KMS-11 (cell line): ENCODE data around the gene EPPIN.
"Not testable (repeated sequence)": the region's sequence is repeated elsewhere in the genome, so short reads cannot be mapped to it uniquely, and the experiment has no call there.

Source experiments
- H2AFZ ChIP-seq: fragments of 200-600 bp; sonication (generic); 2 replicates; pipeline ENCODE4 v1.6.1; 2016; ENCODE audit warnings: antibody characterized with exemption, mixed run types, low read depth
- H3K27ac ChIP-seq: fragments of 200-600 bp; sonication (generic); 2 replicates; pipeline ENCODE4 v1.6.1; 2016; ENCODE audit warnings: mild to moderate bottlenecking, mixed run types
- H3K27me3 ChIP-seq: fragments of 200-600 bp; sonication (generic); 2 replicates; pipeline ENCODE4 v1.6.1; 2017; ENCODE audit warnings: mild to moderate bottlenecking, low read depth, mixed run types, moderate library complexity; ENCODE audit not compliant: insufficient read depth
- H3K36me3 ChIP-seq: fragments of 200-600 bp; sonication (generic); 2 replicates; pipeline ENCODE4 v1.6.1; 2017; ENCODE audit warnings: mild to moderate bottlenecking, mixed run types; ENCODE audit not compliant: insufficient read depth
- H3K4me1 ChIP-seq: fragments of 200-600 bp; sonication (generic); 2 replicates; pipeline ENCODE4 v1.6.1; 2016; ENCODE audit warnings: mild to moderate bottlenecking, low read depth, mixed run types; ENCODE audit not compliant: poor library complexity, severe bottlenecking
- H3K4me2 ChIP-seq: fragments of 200-600 bp; sonication (generic); 2 replicates; pipeline ENCODE4 v1.7.0; 2016; ENCODE audit warnings: mild to moderate bottlenecking, mixed run types
- H3K4me3 ChIP-seq: fragments of 200-600 bp; sonication (generic); IDR thresholded peaks from 2 replicates; pipeline ENCODE4 v1.6.1; 2017; ENCODE audit warnings: low read depth, low read length, mixed read lengths; ENCODE audit not compliant: insufficient read depth
- H3K79me2 ChIP-seq: fragments of 200-600 bp; sonication (generic); 2 replicates; pipeline ENCODE4 v1.6.1; 2016; ENCODE audit warnings: low read depth, mixed run types; ENCODE audit not compliant: insufficient read depth
- H3K9ac ChIP-seq: fragments of 200-600 bp; sonication (generic); 2 replicates; pipeline ENCODE4 v1.6.1; 2016; ENCODE audit warnings: mild to moderate bottlenecking, mixed run types
- H4K20me1 ChIP-seq: fragments of 200-600 bp; sonication (generic); 2 replicates; pipeline ENCODE4 v1.6.1; 2016; ENCODE audit warnings: mild to moderate bottlenecking, mixed run types; ENCODE audit not compliant: insufficient read depth
- TF ChIP-seq, protein P1 (sequence below): fragments of 200-600 bp; sonication (generic); conservative IDR thresholded peaks from 2 replicates; pipeline ENCODE4 v1.6.1; 2017; ENCODE audit warnings: low read depth, mild to moderate bottlenecking, antibody characterized with exemption, low read length, moderate library complexity, mixed read lengths

Gene EPPIN

DNA sequence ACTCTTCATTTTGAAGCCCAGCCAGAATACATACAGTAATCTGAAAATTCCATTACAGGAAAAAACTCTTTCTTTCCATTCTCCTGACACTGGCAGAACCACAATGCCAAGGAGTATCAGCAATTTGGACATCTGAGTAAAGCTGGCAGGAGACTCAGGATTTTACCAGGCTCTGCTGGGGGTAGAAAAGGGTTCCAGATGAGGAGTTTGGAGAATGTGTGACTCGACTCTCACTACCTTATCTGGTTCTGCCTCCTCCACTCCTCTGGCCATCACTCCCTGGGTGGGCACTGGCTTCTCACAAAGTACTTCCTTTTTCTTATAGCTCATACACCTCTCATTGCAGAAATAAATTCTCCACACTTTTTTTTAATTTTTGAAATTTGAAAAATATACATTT is 42.5 kb upstream of the EPPIN start:
- Histone ChIP-seq H3K36me3 (no peaks in the 10 kb centered on the region), H3K27ac (no peak overlapping the region), H3K4me2 (no peak overlapping the region), H3K79me2 (no peaks in the 10 kb centered on the region), H3K27me3 (no peaks in the 10 kb centered on the region), H4K20me1 (no peaks in the 10 kb centered on the region), H3K4me1 (no peaks in the 10 kb centered on the region), H2AFZ (no peak overlapping the region), H3K9ac (no peak overlapping the region), H3K4me3 (no peak overlapping the region)
- TF ChIP-seq, protein P1, sequence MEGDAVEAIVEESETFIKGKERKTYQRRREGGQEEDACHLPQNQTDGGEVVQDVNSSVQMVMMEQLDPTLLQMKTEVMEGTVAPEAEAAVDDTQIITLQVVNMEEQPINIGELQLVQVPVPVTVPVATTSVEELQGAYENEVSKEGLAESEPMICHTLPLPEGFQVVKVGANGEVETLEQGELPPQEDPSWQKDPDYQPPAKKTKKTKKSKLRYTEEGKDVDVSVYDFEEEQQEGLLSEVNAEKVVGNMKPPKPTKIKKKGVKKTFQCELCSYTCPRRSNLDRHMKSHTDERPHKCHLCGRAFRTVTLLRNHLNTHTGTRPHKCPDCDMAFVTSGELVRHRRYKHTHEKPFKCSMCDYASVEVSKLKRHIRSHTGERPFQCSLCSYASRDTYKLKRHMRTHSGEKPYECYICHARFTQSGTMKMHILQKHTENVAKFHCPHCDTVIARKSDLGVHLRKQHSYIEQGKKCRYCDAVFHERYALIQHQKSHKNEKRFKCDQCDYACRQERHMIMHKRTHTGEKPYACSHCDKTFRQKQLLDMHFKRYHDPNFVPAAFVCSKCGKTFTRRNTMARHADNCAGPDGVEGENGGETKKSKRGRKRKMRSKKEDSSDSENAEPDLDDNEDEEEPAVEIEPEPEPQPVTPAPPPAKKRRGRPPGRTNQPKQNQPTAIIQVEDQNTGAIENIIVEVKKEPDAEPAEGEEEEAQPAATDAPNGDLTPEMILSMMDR: no peak

DNA sequence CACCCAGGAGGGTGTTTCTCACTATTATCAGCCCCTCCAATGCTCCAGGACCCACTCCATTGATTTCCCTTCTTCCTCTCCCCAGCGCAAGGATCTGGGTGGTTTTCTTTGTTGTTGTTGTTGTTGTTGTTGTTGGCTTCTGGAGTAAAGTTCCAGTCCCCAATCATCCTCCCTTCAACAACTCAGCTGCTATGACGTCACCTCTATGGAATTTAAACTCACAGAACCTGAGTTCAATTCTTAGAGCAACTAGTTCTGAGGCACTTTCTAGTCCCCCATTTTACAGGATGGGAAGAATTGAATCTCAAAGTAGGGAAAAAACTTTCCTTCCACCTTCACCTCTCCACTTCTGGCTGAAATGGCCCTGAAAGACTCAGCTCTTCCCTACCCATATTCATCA is 41.6 kb upstream of the EPPIN start:
- no peaks in the 10 kb centered on the region for H4K20me1 ChIP-seq
- no peak overlapping the region for H3K27ac ChIP-seq
- no peaks in the 10 kb centered on the region for H3K79me2 ChIP-seq
- H3K36me3 ChIP-seq: no peaks in the 10 kb centered on the region
- H3K27me3 ChIP-seq: no peaks in the 10 kb centered on the region
- H2AFZ ChIP-seq: no peak overlapping the region
- H3K4me2 ChIP-seq: no peak overlapping the region
- no peaks in the 10 kb centered on the region for H3K4me1 ChIP-seq
- H3K9ac ChIP-seq: no peak overlapping the region
- no peak overlapping the region for H3K4me3 ChIP-seq
- TF ChIP-seq, protein P1: no peak

DNA sequence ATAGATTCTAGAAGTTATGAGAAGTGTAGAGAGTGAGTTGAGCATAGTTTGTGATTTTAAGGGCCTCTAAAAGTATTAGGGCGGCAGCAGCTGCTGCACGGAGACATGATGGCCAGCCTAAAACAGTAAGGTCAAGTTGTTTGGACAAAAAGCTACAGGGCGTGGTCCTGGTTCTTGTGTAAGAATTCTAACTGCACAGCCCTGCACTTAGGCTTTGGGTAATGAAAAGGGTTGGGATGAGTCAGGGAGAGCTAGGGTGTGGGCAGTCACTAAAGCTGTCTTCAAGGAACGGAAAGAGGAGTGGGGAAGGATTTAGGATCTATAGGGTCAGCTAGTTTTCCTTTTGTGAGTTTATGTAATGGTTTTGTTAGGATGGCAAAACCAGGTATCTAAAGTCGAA is 38.8 kb upstream of the EPPIN start:
- H3K27ac ChIP-seq, H3K27me3 ChIP-seq, H3K4me2 ChIP-seq, H3K79me2 ChIP-seq, H4K20me1 ChIP-seq, H3K4me3 ChIP-seq, H3K4me1 ChIP-seq, H3K9ac ChIP-seq, H3K36me3 ChIP-seq, H2AFZ ChIP-seq: not testable (repeated sequence)

DNA sequence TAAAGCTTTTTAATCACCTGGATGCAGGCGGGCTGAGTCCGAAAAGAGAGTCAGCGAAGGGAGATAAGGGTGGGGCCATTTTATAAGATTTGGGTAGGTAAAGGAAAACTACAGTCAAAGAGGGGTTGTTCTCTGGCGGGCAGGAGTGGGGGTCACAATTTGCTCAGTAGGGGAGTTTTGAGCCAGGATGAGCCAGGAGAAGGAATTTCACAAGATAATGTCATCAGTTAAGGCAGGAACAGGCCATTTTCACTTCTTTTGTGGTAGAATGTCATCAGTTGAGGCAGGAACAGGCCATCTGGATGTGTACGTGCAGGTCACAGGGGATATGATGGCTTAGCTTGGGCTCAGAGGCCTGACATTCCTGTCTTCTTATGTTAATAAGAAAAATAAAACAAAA is 37.1 kb upstream of the EPPIN start:
- not testable (repeated sequence) for H3K79me2 ChIP-seq, H3K4me2 ChIP-seq, H2AFZ ChIP-seq, H3K27me3 ChIP-seq, H3K4me1 ChIP-seq, H3K36me3 ChIP-seq, H4K20me1 ChIP-seq, H3K4me3 ChIP-seq, H3K9ac ChIP-seq, H3K27ac ChIP-seq

DNA sequence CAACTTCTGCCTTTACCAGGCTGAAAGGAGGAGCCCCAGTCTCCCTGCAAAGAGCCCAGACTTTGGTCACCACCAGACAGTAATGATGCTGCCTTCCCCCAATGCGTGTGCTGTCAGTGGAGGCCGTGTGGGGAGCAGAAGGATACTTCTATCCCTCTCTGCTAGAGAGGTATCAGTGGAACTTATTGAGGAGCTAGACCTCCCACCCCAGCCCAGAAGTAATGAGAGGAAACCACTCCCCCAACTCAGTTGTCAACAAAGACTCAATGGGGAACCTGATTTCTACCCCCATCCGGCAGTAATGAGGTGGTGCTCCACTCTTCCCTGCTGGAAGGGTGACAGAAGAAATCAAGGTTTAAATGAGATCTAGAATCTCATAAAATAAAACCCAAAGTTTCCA is 36.3 kb upstream of the EPPIN start:
- H4K20me1 ChIP-seq: no peaks in the 10 kb centered on the region
- H3K4me2 ChIP-seq: no peak overlapping the region
- H3K9ac ChIP-seq: no peak overlapping the region
- TF ChIP-seq, protein P1: no peak
- H2AFZ ChIP-seq: no peak overlapping the region
- H3K27ac ChIP-seq: no peak overlapping the region
- H3K27me3 ChIP-seq: no peaks in the 10 kb centered on the region
- H3K4me1 ChIP-seq: no peaks in the 10 kb centered on the region
- H3K4me3 ChIP-seq: no peak overlapping the region
- H3K79me2 ChIP-seq: no peaks in the 10 kb centered on the region
- H3K36me3 ChIP-seq: no peaks in the 10 kb centered on the region
